ENCODE data around the gene ARHGAP22.

DNA sequence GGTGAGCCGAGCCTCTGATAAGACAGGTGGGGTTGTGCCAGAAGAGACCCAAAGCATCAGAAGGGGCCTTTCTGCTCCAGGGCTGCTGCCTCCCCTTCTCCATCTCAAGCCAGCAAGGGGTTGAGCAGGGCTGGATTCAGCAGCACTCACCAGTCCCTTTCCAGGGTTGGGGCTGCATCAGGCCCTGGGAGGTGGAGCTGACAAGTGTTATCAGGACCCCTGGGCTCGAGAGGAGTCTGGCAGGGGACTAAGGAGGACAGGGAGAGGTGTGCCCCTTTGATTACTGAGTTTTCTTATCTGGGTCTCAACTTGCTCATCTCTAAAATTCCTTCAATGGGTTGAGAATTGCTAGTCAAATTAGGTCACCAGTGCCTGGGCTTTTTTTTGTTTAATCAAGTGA lies 17.8 kb downstream of the ARHGAP22 start:
- TF ChIP-seq TAF1 (IDR thresholded peaks at IDR 0.05; ENCODE audit: low read depth, low read length) = no peak
- no peak for TF ChIP-seq POLR2AphosphoS5 (IDR thresholded peaks at IDR 0.05; ENCODE audit: low read depth, low read length)
- TF ChIP-seq POU2F2 (IDR thresholded peaks at IDR 0.05; ENCODE audit: low read depth, low read length) = no peak
- TF ChIP-seq POLR2A (IDR thresholded peaks at IDR 0.05; ENCODE audit: low read depth, low read length) = no peak
